GM21381 (cell line): ENCODE results near the gene ZC3H15.

Experiments
- ATAC-seq: cut with Tn5 transposase; IDR thresholded peaks from one replicate; pipeline ENCODE4 v1.9.1; 2021; ENCODE audit warnings: mild to moderate bottlenecking, moderate library complexity; ENCODE audit not compliant: unreplicated experiment

The ZC3H15 gene

DNA sequence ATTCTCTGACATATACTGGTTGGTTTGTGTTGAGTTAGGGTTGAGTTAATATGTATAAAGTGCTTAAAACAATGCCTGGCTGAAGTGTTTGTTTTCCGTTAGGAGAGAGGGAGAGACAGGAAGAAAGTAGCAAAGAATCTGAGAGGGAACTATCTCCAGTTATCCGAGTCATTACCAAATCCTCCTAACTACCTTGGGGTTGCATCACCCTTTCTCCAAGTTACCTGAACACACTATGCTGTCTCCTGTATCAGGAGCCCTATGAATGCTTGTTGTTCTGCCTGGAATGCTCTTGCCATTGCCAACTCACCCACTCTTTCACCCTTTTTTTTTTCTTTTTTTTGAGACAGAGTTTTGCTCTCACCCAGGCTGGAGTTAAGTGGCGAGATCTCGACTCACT is 55.9 kb downstream of the ZC3H15 start:
- ATAC-seq = no peak

- ATAC-seq = no peak
Measured at GRCh38 chr2:186543561-186544131, 57.6 kb downstream of the ZC3H15 start.

DNA sequence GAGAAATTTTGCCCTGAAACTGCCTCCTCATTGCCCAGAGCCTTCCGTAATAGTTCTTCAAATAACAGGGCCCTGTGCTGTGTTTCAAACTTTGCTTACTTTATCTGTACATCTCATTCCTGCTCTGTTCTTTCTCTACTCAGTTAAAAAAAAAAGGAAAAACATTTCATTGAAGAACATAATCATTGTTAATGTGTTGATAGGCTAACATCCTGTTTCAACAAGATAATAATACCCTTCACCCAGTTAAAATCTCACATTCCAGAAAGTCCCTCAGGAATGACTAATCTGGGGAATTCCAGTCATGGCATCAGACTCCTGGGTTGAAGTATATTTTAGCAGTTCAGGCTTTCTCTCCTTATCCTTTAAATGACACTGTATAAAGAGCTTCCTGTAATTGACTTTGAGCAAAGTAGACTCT is 58.2 kb downstream of the ZC3H15 start:
- ATAC-seq = no peak

GRCh38 chr2:186546846-186547245 is 60.8 kb downstream of the ZC3H15 start:
- no peak for ATAC-seq

GRCh38 chr2:186551323-186552050 is 65.4 kb downstream of the ZC3H15 start:
- no peak for ATAC-seq

GRCh38 chr2:186554429-186554828 is 68.4 kb downstream of the ZC3H15 start:
- no peak for ATAC-seq

GRCh38 chr2:186554850-186555671 is 69.0 kb downstream of the ZC3H15 start:
- ATAC-seq = no peak

DNA sequence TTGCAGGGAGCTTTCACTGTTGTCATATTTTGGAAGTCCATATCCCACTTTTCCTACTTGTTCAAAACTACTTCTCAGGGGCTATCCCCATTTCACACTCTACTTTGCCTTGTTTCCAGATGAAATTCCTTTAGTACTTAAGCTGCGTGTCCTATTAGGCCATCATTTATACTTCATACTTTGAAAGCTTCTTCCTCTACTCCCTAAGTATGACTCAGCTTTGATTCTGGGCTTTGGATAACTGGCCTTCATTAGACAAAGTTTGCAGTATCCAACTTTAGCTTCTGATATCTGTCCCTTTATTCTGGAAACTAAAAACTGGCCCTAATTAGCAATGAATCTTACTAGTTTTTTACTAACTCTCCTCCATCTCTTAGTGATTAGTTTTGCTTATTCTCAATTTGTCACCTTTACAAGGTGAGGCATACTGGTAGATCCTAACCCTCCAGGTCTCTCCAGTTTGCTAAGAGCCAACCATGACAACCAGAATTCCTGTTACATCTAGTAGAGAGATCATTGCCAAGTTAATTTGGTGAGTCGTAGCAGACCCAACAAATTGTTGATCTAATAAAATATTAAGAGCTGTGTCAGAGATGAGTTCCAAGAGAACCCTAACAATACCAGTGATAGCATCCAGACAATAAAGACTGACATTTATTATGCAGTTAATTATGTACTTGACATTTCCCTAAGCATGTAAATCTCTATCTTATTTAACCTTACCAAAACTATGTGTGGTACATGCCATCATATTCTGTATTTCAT is 72.6 kb downstream of the ZC3H15 start:
- no peak for ATAC-seq
